LHCN-M2 (cell line): Measurements from ENCODE around the gene FRRS1L. TPM values are rescaled to one million over a fixed set of nuclear protein-coding genes. Genes with fewer than 3 reads are reported as not detected.

Experiments used
- total RNA-seq: library from RNA; depleted of rRNA; stranded (reverse); fragments of >200 nt; gene quantifications from 2 replicates; pipeline ENCODE4 v1.2.3, GENCODE V29; 2014; rRNA removed

Gene FRRS1L
- total RNA-seq, 1 experiment from 2014 or later: under 0.01 TPM

Other genes starting within 250 kb of the FRRS1L start
- gene ELP1, start 233.1 kb downstream of the FRRS1L start, total RNA-seq: 27.8 and 29.9 TPM in 2 replicates
- 6.9 and 9.1 TPM in 2 replicates for gene ABITRAM, start 232.8 kb downstream of the FRRS1L start, total RNA-seq
- 72.3 and 72.8 TPM in 2 replicates for gene CTNNAL1, start 153.8 kb downstream of the FRRS1L start, total RNA-seq
- 48.5 and 53.4 TPM in 2 replicates for gene TMEM245, start 47.3 kb downstream of the FRRS1L start, total RNA-seq
- 2.1 and 2.4 TPM in 2 replicates for gene EPB41L4B, start 153.8 kb upstream of the FRRS1L start, total RNA-seq